Measurements from ENCODE around the gene EPS15. TPM values are rescaled to one million over a fixed set of nuclear protein-coding genes. Genes with fewer than 3 reads are reported as not detected.
A peak's percentile ranks its signal among the peaks of the same experiment; 100 is the strongest.

The EPS15 gene
- total RNA-seq, 1 donor from 2014 or later: 81.4 TPM

- TF ChIP-seq CTCF (IDR thresholded peaks at IDR 0.05): no peak
- Mint-ChIP-seq H3K4me1 (ENCODE audit: low read depth) (peaks cover 53% of the 10 kb centered on the region), H3K36me3 (ENCODE audit: low read depth) (peaks cover 13% of the 10 kb centered on the region), H3K4me3 (ENCODE audit: unreplicated experiment) (no peak overlapping the region), H3K27me3 (ENCODE audit: low read depth) (no peaks in the 10 kb centered on the region), H3K9me3 (ENCODE audit: low read depth) (peaks cover 9% of the 10 kb centered on the region), H3K27ac (ENCODE audit: unreplicated experiment) (peak overlapping the region; percentile 57)
- no peak for DNase-seq (ENCODE audit: low spot score)
Measured at GRCh38 chr1:51423073-51423821, 95.8 kb downstream of the EPS15 start.

GRCh38 chr1:51422367-51423072, 96.5 kb downstream of the EPS15 start:
- no peaks in the 10 kb centered on the region for H3K27me3 Mint-ChIP-seq (ENCODE audit: low read depth)
- H3K27ac Mint-ChIP-seq (ENCODE audit: unreplicated experiment): peak overlapping the region; percentile 57
- H3K36me3 Mint-ChIP-seq (ENCODE audit: low read depth): peaks cover 6% of the 10 kb centered on the region
- DNase-seq (ENCODE audit: low spot score): no peak
- peaks cover 60% of the 10 kb centered on the region for H3K4me1 Mint-ChIP-seq (ENCODE audit: low read depth)
- no peak for TF ChIP-seq CTCF (IDR thresholded peaks at IDR 0.05)
- peaks cover 3% of the 10 kb centered on the region for H3K9me3 Mint-ChIP-seq (ENCODE audit: low read depth)
- no peak overlapping the region for H3K4me3 Mint-ChIP-seq (ENCODE audit: unreplicated experiment)

GRCh38 chr1:51421964-51422363, 97.1 kb downstream of the EPS15 start:
- Mint-ChIP-seq H3K27ac (ENCODE audit: unreplicated experiment) (peak overlapping the region; percentile 57), H3K4me1 (ENCODE audit: low read depth) (peaks cover 65% of the 10 kb centered on the region), H3K27me3 (ENCODE audit: low read depth) (no peaks in the 10 kb centered on the region), H3K4me3 (ENCODE audit: unreplicated experiment) (peak overlapping the region; percentile 59), H3K9me3 (ENCODE audit: low read depth) (no peaks in the 10 kb centered on the region), H3K36me3 (ENCODE audit: low read depth) (peaks cover 4% of the 10 kb centered on the region)
- DNase-seq (ENCODE audit: low spot score): no peak
- no peak for TF ChIP-seq CTCF (IDR thresholded peaks at IDR 0.05)

GRCh38 chr1:51420867-51421627, 98.0 kb downstream of the EPS15 start:
- H3K9me3 Mint-ChIP-seq (ENCODE audit: low read depth): no peaks in the 10 kb centered on the region
- H3K27ac Mint-ChIP-seq (ENCODE audit: unreplicated experiment): peak overlapping the region; percentile 57
- H3K36me3 Mint-ChIP-seq (ENCODE audit: low read depth): peaks cover 3% of the 10 kb centered on the region
- no peak for DNase-seq (ENCODE audit: low spot score)
- H3K4me1 Mint-ChIP-seq (ENCODE audit: low read depth): peaks cover 72% of the 10 kb centered on the region
- H3K4me3 Mint-ChIP-seq (ENCODE audit: unreplicated experiment): peak overlapping the region; percentile 59
- no peak for TF ChIP-seq CTCF (IDR thresholded peaks at IDR 0.05)
- H3K27me3 Mint-ChIP-seq (ENCODE audit: low read depth): no peaks in the 10 kb centered on the region

GRCh38 chr1:51418384-51418959, 100.6 kb downstream of the EPS15 start:
- peaks cover 4% of the 10 kb centered on the region for H3K36me3 Mint-ChIP-seq (ENCODE audit: low read depth)
- TF ChIP-seq CTCF (IDR thresholded peaks at IDR 0.05): no peak
- peaks cover 75% of the 10 kb centered on the region for H3K4me1 Mint-ChIP-seq (ENCODE audit: low read depth)
- no peaks in the 10 kb centered on the region for H3K27me3 Mint-ChIP-seq (ENCODE audit: low read depth)
- peak overlapping the region; percentile 35 for H3K4me3 Mint-ChIP-seq (ENCODE audit: unreplicated experiment)
- DNase-seq (ENCODE audit: low spot score): no peak
- H3K9me3 Mint-ChIP-seq (ENCODE audit: low read depth): no peaks in the 10 kb centered on the region
- peak overlapping the region; percentile 84 for H3K27ac Mint-ChIP-seq (ENCODE audit: unreplicated experiment)
